GM19043 (cell line): ENCODE measurements around the gene DNAJC5.
"Not testable (repeated sequence)": the region's sequence is repeated elsewhere in the genome, so short reads cannot be mapped to it uniquely, and the experiment has no call there.

Experiments
- ATAC-seq: cut with Tn5 transposase; IDR thresholded peaks from one replicate; pipeline ENCODE4 v1.9.1; 2021; ENCODE audit warnings: low read depth; ENCODE audit not compliant: unreplicated experiment

The DNAJC5 gene

GRCh38 chr20:63894358-63895201 lies at the start of gene DNAJC5:
TSS of gene DNAJC5 (plus strand) at chr20:63895126. CDS start at chr20:63928346, 33,220 bp downstream.
- peak; percentile 71 for ATAC-seq

- no peak for ATAC-seq
These were observed 48.7 kb upstream of the DNAJC5 start for GRCh38 chr20:63846128-63846771.

- no peak for ATAC-seq
These were observed 48.1 kb upstream of the DNAJC5 start for GRCh38 chr20:63846888-63847236.

- ATAC-seq, result no peak
These were observed 47.5 kb upstream of the DNAJC5 start for GRCh38 chr20:63847237-63848002.

GRCh38 chr20:63848003-63848911 lies 46.7 kb upstream of the DNAJC5 start:
- ATAC-seq, result no peak

GRCh38 chr20:63850689-63851547 lies 44.0 kb upstream of the DNAJC5 start:
- ATAC-seq, result peak; percentile 76

- not testable (repeated sequence) for ATAC-seq
These were observed 43.4 kb upstream of the DNAJC5 start for GRCh38 chr20:63851548-63851943.

- not testable (repeated sequence) for ATAC-seq
These were observed 41.2 kb upstream of the DNAJC5 start for GRCh38 chr20:63853733-63854068.

- ATAC-seq, result no peak
These were observed 40.7 kb upstream of the DNAJC5 start for GRCh38 chr20:63854069-63854765.

GRCh38 chr20:63854766-63855362 lies 40.1 kb upstream of the DNAJC5 start:
- ATAC-seq, result no peak

GRCh38 chr20:63855363-63856097 lies 39.4 kb upstream of the DNAJC5 start:
- no peak for ATAC-seq

- no peak for ATAC-seq
These were observed 38.8 kb upstream of the DNAJC5 start for GRCh38 chr20:63856098-63856511.

GRCh38 chr20:63857764-63858392 lies 37.0 kb upstream of the DNAJC5 start:
- ATAC-seq, result no peak

- ATAC-seq, result no peak
These were observed 36.3 kb upstream of the DNAJC5 start for GRCh38 chr20:63858393-63859165.

- no peak for ATAC-seq
These were observed 35.7 kb upstream of the DNAJC5 start for GRCh38 chr20:63859166-63859699.

GRCh38 chr20:63860325-63861051 lies 34.4 kb upstream of the DNAJC5 start:
- ATAC-seq, result no peak
